NCI-H146 treated with DMSO at 0.1 percent for 48 hours (cell line): ENCODE data around the gene TLDC2.
"Not testable (repeated sequence)": the region's sequence is repeated elsewhere in the genome, so short reads cannot be mapped to it uniquely, and the experiment has no call there.

Experiments
- DNase-seq: peaks from one replicate; lab custom pipeline; 2025; ENCODE audit not compliant: unreplicated experiment; lab: John Stamatoyannopoulos, UW

The TLDC2 gene

DNA sequence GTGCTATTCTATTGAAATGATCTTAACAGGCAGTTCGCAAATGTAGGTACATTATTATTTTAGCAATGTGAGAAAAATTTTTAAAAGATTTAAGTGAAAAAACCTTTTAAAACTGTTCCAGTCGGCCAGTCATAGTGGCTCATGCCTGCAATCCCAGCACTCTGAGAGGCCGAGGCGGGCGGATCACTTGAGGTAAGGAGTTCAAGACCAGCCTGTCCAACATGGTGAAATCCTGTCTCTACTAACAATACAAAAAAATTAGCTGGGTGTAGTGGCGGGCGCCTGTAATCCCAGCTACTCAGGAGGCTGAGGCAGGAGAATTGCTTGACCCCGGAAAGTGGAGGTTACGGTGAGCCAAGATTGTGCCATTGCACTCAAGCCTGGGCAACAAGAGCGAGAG, 29.6 kb downstream of the TLDC2 start:
- not testable (repeated sequence) for DNase-seq

DNA sequence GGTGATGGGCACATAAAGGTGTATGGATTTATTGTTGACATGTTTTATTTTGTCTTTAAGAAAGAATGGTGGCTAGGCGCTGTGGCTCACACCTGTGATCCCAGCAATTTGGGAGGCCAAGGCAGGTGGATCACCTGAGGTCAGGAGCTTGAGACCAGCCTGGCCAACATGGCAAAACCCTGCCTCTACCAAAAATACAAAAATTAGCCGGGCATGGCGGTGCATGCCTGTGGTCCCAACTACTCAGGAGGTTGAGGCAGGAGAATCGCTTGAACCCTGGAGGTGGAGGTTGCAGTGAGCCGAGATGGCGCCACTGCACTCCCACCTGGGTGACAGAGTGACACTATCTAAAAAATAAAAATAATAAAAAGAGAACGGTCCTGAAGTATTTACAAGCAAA, 30.1 kb downstream of the TLDC2 start:
- DNase-seq, result not testable (repeated sequence)

DNA sequence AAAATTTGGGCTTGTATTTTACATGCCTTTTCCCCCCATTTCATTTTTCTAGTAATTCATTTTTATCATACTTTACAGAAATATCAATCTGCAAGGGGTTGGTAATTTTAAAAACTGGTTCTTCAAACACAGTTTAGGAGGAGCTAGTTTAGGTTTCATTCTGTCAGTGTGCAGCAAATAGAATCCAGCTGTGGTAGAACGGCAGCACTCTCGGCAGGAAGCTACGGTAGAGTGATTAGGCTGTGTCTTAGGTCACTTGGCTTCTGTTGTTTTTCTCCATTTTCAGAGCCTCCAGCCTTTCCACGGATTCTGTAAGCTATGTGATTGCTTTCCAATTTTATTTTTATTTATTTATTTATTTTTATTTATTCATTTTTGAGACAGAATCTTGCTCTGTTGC, 32.7 kb downstream of the TLDC2 start:
- DNase-seq, result no peak

DNA sequence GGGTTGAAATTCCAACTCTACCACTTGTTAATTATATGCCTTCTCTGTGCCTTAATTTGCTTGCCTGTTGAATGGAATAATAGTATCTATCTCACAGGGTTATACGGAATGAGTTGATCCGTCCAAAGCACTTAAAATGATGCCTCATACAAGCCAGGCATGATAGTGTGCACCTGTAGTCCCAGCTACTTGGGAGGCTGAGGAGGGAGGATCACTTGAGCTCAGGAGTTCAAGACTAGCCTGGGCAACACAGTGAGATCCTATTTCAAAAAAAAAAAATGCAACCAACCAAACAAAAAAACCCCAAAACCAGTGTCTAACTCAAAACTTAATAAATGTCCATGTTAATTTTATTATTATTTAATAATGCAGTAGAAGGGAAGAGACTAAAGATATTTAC, 40.3 kb downstream of the TLDC2 start:
- DNase-seq, result no peak

DNA sequence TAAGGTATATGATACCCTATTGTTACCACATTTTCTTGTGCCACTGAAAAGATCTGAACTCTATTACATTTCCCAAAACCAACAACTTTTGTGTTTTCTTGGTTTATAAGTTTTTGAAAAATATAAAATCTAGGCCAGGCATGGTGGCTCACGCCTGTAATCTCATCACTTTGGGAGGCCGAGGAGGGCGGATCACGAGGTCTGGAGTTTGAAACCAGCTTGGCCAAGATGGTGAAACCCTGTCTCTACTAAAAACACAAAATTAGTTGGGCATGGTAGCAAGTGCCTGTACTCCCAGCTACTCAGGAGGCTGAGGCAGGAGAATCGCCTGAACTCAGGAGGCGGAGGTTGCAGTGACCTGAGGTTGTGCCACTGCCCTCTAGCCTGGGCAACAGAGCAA, 41.3 kb downstream of the TLDC2 start:
- no peak for DNase-seq

DNA sequence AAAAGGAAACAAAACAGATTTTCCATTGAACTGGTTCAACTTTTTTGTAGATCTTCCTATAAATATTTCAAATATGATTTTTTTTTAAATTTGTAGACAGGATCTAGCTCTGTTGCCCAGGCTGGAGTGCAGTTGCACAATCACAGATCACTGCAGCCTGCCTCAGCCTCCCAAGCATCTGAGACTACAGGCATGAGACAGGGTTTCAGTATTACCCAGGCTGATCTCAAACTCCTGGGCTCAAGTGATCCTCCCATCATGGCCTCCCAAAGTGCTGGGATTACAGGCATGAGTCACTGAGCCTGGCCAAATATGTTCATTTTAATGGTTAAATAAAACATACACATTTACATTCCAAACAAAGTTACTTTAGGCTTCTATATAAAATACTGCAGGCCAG, 42.0 kb downstream of the TLDC2 start:
- no peak for DNase-seq

DNA sequence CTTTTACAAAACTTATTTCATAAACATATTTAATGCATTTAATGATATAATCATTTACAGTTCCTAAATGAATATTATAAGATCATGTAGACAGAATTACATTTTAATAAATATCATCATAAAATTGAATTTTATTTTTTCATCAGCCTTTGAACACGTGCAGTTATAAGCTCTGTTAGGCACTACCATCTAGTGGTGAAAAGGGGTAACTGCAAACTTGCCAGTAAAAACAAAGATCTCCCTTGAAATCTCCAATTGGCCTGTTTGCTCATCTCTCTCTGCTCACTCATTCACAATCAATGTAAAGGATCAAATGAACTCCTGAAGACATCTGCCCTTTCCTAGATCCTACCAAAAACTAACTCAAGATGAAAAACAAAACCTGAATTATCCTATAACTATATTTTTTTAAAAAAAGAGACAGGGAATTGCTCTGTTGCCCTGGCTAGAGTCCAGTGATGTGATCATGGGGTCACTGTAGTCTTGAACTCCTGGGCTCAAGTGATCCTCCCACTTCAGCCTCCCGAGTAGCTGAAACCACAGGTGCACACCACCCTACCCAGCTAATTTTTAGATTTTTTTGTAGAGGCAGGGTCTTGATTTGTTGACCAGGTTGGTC, 43.9 kb downstream of the TLDC2 start:
- peak; percentile 53 for DNase-seq

DNA sequence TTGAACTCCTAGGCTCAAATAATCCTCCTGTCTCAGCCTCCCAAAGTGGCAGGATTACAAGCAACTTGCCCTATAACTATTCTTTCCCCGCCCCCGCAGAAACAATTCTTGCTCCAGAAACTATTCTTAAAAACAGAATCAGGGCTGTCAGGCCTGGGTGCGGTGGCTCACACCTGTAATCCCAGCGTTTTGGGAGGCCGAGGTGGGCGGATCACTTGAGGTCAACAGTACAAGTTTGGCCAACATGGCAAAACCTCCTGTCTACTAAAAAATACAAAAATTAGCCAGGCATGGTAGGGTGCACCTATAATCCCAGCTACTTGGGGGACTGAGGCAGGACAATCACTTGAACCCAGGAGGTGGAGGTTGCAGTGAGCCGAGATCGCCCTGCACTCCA, 44.4 kb downstream of the TLDC2 start:
- DNase-seq, result no peak

DNA sequence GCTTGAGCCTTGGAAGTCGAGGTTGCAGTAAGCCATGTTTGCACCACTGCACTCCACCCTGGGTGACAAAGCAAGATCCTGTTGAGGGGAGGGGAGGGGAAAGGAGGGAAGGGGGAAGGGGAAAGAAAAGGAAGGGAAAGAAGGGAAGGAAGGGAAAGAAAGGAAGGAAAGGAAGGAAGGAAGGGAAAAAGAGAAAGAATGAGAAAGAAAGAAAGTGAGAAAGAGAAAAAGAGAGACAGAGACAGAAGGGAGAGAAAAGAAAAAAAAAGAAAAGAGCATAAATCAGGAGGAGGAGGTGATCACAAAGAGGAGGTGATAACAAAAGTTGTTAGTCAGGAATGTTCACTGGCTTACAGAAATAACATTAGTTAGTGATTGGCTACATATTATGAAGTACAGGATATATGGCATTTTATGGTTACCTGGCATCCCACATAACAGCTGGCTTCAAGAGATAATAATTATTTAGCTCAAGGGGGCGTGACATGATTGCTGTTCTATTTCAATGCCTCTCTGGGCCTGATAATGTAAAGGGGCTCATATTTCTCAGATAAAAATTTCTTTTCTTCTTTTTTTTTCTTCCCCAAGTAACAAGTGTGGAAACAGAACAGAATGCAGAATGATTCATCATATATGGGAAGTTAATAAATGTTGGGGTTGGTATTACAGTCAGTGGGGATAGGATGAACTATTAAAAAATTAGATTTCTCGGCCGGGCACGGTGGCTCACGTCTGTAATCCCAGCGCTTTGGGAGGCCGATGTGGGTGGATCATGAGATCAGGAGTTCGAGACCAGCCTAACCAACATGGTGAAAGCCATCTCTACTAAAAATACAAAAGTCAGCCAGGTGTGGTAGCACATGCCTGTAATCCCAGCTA, 48.5 kb downstream of the TLDC2 start:
- no peak for DNase-seq

DNA sequence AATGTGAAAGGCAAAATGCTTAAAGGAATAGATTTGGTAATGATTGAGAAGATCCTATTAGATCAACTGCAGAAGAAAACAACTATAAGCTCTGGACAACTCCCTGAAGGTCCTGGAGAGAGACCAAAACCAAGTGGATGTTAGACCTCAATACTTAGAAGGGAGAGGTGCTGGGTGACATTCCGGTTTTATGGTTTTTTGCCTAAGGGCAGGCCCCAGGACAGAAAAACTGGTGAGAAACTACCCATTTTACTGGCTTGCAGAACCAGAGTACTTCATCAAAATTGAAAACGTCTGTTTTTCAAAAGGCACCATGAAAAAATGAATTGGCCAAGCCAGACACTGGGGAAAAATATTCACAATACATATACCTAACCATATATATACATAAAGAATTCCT, 49.3 kb downstream of the TLDC2 start:
- DNase-seq, result no peak

DNA sequence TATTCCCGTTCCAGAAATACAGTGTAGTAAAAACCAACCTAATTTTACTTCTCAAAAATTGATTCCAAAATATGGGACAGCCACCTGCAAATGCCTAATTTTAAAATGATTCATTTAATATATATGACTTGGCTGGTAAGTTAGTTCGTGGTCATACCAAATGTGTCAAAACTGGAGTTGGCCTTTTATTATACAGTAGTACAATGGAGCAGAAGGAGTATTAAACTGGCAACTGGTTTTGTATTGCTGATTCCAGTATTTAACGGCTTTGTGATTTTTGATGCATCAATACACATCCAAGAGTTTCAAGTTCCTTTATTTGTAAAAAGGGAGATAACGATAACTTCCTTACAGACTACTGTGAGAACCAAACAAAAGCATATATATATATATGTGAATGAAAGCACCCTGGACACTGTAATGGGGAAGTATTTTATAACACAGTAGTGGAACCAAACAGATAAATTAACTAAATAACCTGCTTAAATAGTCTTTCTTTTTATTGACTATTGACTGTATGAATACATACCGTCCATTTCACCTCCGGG, 50.8 kb downstream of the TLDC2 start:
- no peak for DNase-seq

DNA sequence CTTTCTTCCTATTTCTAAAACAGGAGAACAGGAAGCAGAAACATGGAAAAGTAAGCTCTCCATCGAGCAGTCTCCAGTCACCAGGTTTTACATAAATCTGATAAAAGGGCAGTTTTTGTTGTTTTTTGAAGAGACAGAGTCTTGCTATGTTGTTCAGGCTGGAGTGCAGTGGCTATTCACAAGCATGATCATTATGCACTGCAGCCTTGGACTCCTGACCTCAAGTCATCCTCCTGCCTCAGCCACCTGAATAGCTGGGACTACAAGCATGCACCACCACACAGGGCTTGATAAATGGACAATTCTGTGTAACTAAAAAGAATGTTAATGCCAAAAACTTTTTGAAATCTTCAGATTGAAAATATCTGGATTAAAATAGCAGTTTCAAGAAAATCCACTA, 51.8 kb downstream of the TLDC2 start:
- DNase-seq, result no peak

DNA sequence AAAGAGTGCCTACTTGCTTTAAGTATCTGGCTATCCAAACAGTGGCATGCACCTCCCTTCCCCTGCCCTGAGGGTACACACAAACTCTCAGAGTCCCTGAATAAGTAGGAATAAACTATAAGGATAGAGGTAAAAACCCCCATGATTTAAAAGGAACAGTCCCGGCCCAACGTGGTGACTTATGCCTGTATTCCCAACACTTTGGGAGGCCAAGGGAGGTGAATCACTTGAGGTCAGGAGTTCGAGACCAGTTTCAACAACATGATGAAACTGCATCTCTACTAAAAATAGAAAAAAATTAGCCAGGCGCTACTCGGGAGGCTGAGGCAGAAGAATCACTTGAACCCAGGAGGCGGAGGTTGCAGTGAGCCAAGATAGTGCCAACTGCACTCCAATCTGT, 53.4 kb downstream of the TLDC2 start:
- no peak for DNase-seq

DNA sequence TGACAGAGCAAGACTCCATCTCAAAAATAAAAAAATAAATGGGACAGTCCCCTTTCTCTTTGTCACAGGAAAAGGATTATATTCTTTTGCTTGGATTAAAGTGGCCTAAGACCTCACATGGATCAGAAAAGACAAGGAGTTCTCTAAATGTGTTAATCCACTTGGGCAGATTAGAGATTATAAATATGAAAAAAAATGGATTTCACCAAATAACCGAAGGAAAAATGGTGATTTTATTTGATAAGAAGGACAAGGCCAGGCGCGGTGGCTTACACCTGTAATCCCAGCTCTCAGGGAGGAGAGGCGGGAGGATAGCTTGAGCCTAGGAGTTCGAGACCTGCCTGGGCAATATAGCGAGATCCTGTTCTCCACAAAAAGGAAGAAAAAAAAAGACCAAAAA, 53.8 kb downstream of the TLDC2 start:
- DNase-seq, result no peak

DNA sequence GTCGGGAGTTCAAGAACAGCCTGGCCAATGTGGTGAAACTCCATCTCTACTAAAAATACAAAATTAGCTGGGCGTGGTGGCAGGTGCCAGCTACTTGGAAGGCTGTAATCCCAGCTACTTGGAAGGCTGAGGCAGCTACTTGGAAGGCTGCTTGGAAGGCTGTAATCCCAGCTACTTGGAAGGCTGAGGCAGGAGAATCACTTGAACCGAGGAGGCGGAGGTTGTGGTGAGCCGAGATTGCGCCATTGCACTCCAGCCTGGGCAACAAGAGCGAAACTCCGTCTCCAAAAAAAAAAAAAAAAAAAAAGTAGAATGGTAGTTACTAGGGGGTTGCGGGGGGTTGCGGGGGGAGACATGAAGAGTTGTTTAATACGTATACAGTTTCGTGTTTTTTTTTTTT, 56.1 kb downstream of the TLDC2 start:
- DNase-seq, result not testable (repeated sequence)

DNA sequence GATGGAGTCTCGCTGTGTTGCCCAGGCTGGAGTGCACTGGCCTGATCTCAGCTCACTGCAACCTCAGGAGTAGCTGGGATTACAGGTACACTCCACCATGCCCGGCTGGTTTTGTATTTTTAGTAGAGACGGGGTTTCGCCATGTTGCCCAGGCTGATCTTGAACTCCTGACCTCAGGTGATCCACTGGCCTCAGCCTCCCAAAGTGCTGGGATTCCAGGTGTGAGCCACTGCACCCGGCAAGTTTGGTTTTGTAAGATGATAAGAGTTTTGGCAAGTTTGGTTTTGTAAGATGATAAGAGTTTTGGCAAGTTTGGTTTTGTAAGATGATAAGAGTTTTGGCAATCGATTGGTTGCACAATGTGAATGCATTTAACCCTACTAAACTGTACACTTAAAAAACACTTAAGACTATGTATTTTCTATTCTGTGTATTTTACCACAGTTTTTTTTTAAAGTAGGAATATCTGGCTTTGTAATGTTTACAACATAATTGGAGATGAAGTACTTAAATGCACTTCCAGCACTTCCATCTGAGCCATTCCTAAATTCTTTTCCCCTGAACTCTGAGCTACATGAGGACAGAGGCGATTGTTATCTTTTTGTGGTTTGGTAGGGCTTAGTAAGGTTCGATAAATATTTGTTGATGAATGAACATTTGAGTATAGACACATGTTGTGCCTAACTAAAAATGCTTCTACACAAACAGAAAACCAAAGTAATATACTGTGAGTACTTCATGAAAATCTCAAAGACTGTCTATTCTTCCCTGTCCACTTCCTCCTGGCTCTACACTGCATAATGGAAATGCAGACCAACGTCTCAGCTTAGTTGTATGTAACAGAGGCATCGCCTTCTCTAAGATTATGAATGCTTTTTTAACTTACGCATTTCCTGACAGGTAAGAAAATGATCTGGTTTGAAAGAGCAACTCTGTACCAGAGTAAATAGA, 56.8 kb downstream of the TLDC2 start:
- DNase-seq, result no peak

DNA sequence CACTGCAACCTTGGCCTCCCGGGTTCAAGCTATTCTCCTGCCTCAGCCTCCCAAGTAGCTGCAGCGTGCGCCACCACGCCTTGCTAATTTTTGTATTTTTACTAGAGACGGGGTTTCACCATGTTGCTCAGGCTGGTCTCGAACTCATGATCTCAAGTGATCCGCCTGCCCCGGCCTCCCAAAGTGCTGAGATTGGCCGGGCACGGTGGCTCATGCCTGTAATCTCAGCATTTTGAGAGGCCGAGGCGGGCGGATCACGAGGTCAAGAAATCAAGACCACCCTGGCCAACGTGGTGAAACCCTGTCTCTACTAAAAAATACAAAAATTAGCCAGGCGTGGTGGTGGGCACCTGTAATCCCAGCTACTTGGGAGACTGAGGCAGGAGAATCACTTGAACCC, 57.6 kb downstream of the TLDC2 start:
- not testable (repeated sequence) for DNase-seq

DNA sequence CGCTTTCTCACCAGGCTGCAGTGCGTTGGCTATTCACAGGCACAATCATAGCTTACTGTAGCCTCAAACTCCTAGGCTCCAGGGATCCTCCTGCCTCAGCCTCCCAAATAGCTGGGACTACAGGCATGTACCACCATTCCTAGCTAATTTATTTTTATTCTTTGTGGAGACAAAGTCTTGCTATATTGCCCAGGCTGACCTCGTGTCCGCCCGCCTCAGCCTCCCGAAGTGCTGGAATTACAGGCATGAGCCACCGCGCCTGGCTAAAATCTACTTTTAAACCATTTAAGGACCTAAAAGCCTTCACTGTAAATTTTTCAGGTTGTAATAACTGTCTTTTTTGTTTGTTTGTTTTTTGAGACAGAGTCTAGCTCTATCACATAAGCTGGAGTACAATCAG, 60.4 kb downstream of the TLDC2 start:
- DNase-seq, result no peak

DNA sequence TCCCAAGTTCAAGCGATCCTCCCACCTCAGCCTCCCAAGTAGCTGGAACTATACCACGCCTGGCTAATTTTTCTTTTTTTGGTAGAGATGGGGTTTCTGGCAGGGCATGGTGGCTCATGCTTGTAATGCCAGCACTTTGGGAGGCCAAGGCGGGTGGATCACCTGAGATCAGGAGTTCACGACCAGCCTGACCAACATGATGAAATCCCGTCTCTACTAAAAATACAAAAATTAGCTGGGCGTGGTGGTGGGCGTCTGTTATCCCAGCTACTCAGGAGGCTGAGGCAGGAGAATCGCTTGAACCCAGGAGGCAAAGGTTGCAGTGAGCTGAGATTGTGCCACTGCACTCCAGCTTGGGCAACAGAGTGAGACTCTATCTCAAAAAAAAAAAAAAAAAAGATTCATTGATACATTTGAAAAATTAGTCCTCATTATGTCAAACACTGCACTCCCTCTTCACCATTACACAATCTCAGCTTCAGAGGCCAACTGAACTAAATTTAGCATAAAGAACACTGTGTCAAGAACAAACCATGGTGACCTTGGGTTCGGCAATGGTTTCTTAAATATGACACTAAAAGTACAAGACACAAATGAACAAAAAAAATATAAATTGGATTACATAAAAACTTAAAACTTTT, 60.9 kb downstream of the TLDC2 start:
- DNase-seq, result not testable (repeated sequence)

DNA sequence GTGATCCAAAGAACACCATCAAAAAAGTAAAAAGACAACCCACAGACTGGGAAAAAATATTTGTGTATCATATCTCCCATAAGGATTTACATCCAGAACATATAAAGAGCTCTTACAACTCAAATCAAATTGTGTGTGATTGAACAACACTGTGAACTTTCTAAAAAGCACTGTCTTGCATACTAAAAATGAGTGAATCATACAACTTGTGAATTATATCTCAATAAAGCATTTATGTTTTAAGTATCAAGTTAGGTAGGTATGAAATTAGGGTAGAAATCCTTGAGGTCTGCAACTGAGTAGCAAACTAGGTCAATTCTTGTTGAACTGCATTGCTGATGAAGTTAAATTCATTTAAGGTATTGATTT, 61.4 kb downstream of the TLDC2 start:
- DNase-seq, result no peak

DNA sequence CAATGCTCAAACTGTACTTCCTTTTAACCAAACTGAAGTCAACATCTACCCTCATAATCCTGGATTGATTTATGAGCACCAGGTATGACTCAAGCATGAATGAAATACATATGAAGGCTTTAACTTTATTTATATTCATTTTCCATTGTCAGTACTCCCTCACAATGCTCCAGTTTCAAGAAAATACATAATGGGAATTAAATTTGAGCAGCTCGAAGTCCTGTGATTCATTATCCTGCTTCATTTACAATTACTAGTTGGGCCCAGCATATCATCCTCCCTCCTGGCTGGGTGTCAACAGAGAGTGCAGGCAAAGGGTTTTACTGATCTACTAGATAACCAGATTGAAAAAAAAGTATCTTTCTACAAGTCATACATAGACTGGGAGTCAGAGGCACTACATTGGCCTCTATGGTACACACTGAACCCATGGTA, 65.5 kb downstream of the TLDC2 start:
- no peak for DNase-seq
